Measurements from ENCODE around the gene MGP.

The MGP gene

DNA sequence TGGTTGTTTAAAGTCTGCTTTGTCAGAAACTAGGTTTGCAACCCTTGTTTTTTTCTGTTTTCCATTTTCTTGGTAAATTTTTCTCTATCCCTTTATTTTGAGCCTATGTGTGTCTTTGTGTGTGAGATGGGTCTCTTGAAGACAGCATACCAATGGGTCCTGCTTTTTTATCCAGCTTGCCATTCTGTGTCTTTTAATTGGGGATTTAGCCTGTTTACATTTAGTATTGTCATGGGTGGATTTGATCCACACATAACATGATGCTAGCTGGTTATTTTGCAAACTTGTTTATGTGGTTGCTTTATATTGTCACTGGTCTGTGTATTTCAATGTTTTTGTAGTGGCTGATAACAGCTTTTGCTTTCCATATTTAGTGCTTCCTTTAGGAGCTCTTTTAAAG, 25.2 kb downstream of the MGP start:
- no peaks in the 10 kb centered on the region for H3K36me3 ChIP-seq (ENCODE audit: insufficient read depth, insufficient read length, low read length)
- TF ChIP-seq SUZ12 (IDR thresholded peaks at IDR 0.05; ENCODE audit: extremely low read depth, insufficient read depth, insufficient read length) (no peak), ZNF274 (IDR thresholded peaks at IDR 0.05; ENCODE audit: low read depth, low read length) (no peak), YY1 (IDR thresholded peaks at IDR 0.05; ENCODE audit: insufficient read depth, insufficient read length) (no peak)
- H3K4me1 ChIP-seq (ENCODE audit: insufficient read depth, insufficient read length), result no peaks in the 10 kb centered on the region
- H3K9me3 ChIP-seq (ENCODE audit: insufficient read depth, low read length), result peaks cover 21% of the 10 kb centered on the region
- no peaks in the 10 kb centered on the region for H3K27me3 ChIP-seq (ENCODE audit: insufficient read depth, insufficient read length)
- DNase-seq (ENCODE audit: low read depth, low spot score), result no peak
- no peak overlapping the region for H3K9ac ChIP-seq (ENCODE audit: insufficient read length, low read depth)
- no peak overlapping the region for H3K4me3 ChIP-seq (ENCODE audit: insufficient read length, low read depth)

- no peaks in the 10 kb centered on the region for H3K4me1 ChIP-seq (ENCODE audit: insufficient read depth, insufficient read length)
- no peak for DNase-seq (ENCODE audit: low read depth, low spot score)
- no peak overlapping the region for H3K9ac ChIP-seq (ENCODE audit: insufficient read length, low read depth)
- H3K36me3 ChIP-seq (ENCODE audit: insufficient read depth, insufficient read length, low read length), result no peaks in the 10 kb centered on the region
- H3K4me3 ChIP-seq (ENCODE audit: insufficient read length, low read depth), result no peak overlapping the region
- no peak for TF ChIP-seq YY1 (IDR thresholded peaks at IDR 0.05; ENCODE audit: insufficient read depth, insufficient read length)
- TF ChIP-seq SUZ12 (IDR thresholded peaks at IDR 0.05; ENCODE audit: extremely low read depth, insufficient read depth, insufficient read length), result no peak
- no peak for TF ChIP-seq ZNF274 (IDR thresholded peaks at IDR 0.05; ENCODE audit: low read depth, low read length)
- H3K27me3 ChIP-seq (ENCODE audit: insufficient read depth, insufficient read length), result no peaks in the 10 kb centered on the region
- H3K9me3 ChIP-seq (ENCODE audit: insufficient read depth, low read length), result peaks cover 21% of the 10 kb centered on the region
Measured at GRCh38 chr12:14858513-14858912, 27.1 kb downstream of the MGP start.

DNA sequence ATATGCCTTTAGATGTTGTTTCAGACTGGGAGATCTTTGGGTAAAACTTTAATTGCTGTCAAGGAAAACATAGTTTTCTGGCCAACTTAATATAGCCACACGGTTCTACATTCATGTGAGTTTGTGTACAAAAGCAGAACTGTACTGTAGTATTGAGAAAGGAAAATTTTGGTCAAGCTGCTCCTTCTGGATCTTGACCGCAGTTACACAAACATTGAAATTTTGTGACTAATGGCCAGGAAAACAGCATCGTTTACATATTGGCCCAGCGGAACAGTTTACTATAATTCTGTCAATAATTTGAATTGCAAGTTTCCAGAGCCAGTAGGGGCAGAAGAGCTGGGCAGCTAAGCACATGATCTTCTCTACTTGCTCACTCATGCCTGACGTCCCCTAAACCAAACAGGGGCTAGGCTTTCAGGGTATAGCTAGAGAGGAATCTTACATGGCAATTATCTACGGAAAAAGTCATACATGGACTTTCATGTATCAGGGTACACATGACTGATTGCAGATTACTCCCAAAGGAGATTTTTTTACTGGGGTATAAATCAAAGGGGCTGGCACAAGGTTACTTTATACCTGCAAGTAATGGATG, 31.0 kb downstream of the MGP start:
- no peak overlapping the region for H3K9ac ChIP-seq (ENCODE audit: insufficient read length, low read depth)
- peaks cover 6% of the 10 kb centered on the region for H3K9me3 ChIP-seq (ENCODE audit: insufficient read depth, low read length)
- DNase-seq (ENCODE audit: low read depth, low spot score), result no peak
- TF ChIP-seq SUZ12 (IDR thresholded peaks at IDR 0.05; ENCODE audit: extremely low read depth, insufficient read depth, insufficient read length), result no peak
- TF ChIP-seq YY1 (IDR thresholded peaks at IDR 0.05; ENCODE audit: insufficient read depth, insufficient read length), result no peak
- TF ChIP-seq ZNF274 (IDR thresholded peaks at IDR 0.05; ENCODE audit: low read depth, low read length), result no peak
- H3K4me1 ChIP-seq (ENCODE audit: insufficient read depth, insufficient read length), result no peaks in the 10 kb centered on the region
- H3K27me3 ChIP-seq (ENCODE audit: insufficient read depth, insufficient read length), result no peaks in the 10 kb centered on the region
- H3K36me3 ChIP-seq (ENCODE audit: insufficient read depth, insufficient read length, low read length), result no peaks in the 10 kb centered on the region
- H3K4me3 ChIP-seq (ENCODE audit: insufficient read length, low read depth), result no peak overlapping the region

- no peak overlapping the region for H3K4me3 ChIP-seq (ENCODE audit: insufficient read length, low read depth)
- no peak overlapping the region for H3K9ac ChIP-seq (ENCODE audit: insufficient read length, low read depth)
- H3K9me3 ChIP-seq (ENCODE audit: insufficient read depth, low read length), result no peaks in the 10 kb centered on the region
- no peaks in the 10 kb centered on the region for H3K36me3 ChIP-seq (ENCODE audit: insufficient read depth, insufficient read length, low read length)
- H3K27me3 ChIP-seq (ENCODE audit: insufficient read depth, insufficient read length), result no peaks in the 10 kb centered on the region
- no peaks in the 10 kb centered on the region for H3K4me1 ChIP-seq (ENCODE audit: insufficient read depth, insufficient read length)
- TF ChIP-seq SUZ12 (IDR thresholded peaks at IDR 0.05; ENCODE audit: extremely low read depth, insufficient read depth, insufficient read length), result no peak
- TF ChIP-seq ZNF274 (IDR thresholded peaks at IDR 0.05; ENCODE audit: low read depth, low read length), result no peak
- TF ChIP-seq YY1 (IDR thresholded peaks at IDR 0.05; ENCODE audit: insufficient read depth, insufficient read length), result no peak
- no peak for DNase-seq (ENCODE audit: low read depth, low spot score)
Measured at GRCh38 chr12:14853961-14854360, 31.7 kb downstream of the MGP start.

DNA sequence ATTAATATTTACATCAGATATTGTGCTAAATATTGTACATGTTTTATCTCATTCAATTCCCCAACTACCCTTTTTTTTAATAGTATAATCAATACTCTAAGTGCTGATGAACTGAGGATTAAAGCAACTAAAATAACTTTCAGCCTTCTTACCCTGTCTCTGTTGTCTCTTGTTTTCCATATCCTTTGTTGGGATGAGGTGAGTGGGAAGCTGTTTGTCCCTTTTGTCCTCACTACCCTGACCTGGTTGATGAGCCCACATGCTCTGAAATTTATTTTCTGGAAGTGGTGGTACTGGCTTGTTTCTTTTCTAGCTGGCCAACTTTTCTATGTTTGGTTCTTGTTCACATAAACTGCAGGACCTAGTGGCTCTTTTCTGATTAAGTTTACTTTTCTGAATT, 32.8 kb downstream of the MGP start:
- H3K4me3 ChIP-seq (ENCODE audit: insufficient read length, low read depth), result no peak overlapping the region
- no peaks in the 10 kb centered on the region for H3K36me3 ChIP-seq (ENCODE audit: insufficient read depth, insufficient read length, low read length)
- no peaks in the 10 kb centered on the region for H3K9me3 ChIP-seq (ENCODE audit: insufficient read depth, low read length)
- no peaks in the 10 kb centered on the region for H3K27me3 ChIP-seq (ENCODE audit: insufficient read depth, insufficient read length)
- no peak for DNase-seq (ENCODE audit: low read depth, low spot score)
- no peaks in the 10 kb centered on the region for H3K4me1 ChIP-seq (ENCODE audit: insufficient read depth, insufficient read length)
- H3K9ac ChIP-seq (ENCODE audit: insufficient read length, low read depth), result no peak overlapping the region
- TF ChIP-seq YY1 (IDR thresholded peaks at IDR 0.05; ENCODE audit: insufficient read depth, insufficient read length) (no peak), SUZ12 (IDR thresholded peaks at IDR 0.05; ENCODE audit: extremely low read depth, insufficient read depth, insufficient read length) (no peak)

DNA sequence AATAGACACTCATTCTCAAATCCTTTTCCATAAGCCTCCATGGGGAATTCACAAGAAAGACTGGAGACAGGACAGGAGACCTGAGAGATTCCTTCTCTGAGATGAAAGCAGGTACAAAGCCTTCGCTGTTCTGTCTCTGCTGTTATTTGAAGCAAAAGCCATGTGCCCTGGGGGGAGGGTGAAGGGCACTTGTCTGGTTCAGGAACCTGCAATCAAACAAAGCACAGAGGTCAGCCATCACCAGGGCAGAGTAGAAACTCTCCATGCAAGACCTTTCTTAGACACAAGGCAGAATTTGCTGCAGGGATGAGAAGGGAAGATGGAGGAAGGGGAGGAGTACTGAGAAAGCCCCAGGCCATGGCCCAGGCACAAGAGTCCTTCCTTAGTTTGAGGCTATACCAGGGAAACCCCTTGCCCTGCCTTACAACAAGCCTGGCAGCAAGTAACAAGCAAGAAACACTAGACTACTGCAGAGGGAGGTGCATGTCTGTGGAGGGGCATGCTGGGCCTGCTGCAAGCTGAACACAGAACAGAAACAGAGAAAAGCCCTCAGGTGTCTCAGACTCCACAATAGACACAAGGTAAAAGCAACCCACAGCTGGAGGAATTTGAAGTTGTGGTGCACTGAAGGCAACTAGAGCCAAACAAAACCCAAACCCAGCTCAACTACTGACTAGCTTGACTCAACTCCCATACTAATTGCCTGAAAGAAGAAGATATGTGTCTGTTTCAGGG, 34.6 kb downstream of the MGP start:
- no peak for TF ChIP-seq SUZ12 (IDR thresholded peaks at IDR 0.05; ENCODE audit: extremely low read depth, insufficient read depth, insufficient read length)
- no peak for TF ChIP-seq YY1 (IDR thresholded peaks at IDR 0.05; ENCODE audit: insufficient read depth, insufficient read length)
- no peak for TF ChIP-seq ZNF274 (IDR thresholded peaks at IDR 0.05; ENCODE audit: low read depth, low read length)
- no peaks in the 10 kb centered on the region for H3K4me1 ChIP-seq (ENCODE audit: insufficient read depth, insufficient read length)
- H3K27me3 ChIP-seq (ENCODE audit: insufficient read depth, insufficient read length), result no peaks in the 10 kb centered on the region
- no peaks in the 10 kb centered on the region for H3K36me3 ChIP-seq (ENCODE audit: insufficient read depth, insufficient read length, low read length)
- H3K9me3 ChIP-seq (ENCODE audit: insufficient read depth, low read length), result no peaks in the 10 kb centered on the region
- H3K9ac ChIP-seq (ENCODE audit: insufficient read length, low read depth), result no peak overlapping the region
- DNase-seq (ENCODE audit: low read depth, low spot score), result no peak
- H3K4me3 ChIP-seq (ENCODE audit: insufficient read length, low read depth), result no peak overlapping the region

DNA sequence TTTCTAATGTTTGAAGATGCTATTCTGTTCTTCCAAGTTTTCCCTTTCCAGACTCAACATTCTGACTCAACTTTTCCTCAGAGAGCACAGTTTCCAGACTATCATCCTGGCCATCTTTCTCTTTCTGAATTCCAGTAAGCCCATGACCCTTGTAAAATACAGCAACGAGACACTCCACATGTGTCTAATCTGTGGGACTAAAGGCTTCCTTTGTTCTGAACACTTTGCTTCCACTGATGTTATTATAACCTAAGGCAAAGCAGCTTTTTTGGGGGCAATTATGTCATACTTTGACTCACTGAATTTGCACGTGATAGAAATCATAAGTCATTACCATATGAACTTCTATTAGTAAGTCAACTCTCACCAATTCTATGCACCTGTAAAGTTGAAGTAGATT, 36.0 kb downstream of the MGP start:
- H3K9ac ChIP-seq (ENCODE audit: insufficient read length, low read depth), result no peak overlapping the region
- no peaks in the 10 kb centered on the region for H3K27me3 ChIP-seq (ENCODE audit: insufficient read depth, insufficient read length)
- no peaks in the 10 kb centered on the region for H3K4me1 ChIP-seq (ENCODE audit: insufficient read depth, insufficient read length)
- H3K9me3 ChIP-seq (ENCODE audit: insufficient read depth, low read length), result no peaks in the 10 kb centered on the region
- TF ChIP-seq YY1 (IDR thresholded peaks at IDR 0.05; ENCODE audit: insufficient read depth, insufficient read length) (no peak), ZNF274 (IDR thresholded peaks at IDR 0.05; ENCODE audit: low read depth, low read length) (no peak), SUZ12 (IDR thresholded peaks at IDR 0.05; ENCODE audit: extremely low read depth, insufficient read depth, insufficient read length) (no peak)
- no peak overlapping the region for H3K4me3 ChIP-seq (ENCODE audit: insufficient read length, low read depth)
- no peaks in the 10 kb centered on the region for H3K36me3 ChIP-seq (ENCODE audit: insufficient read depth, insufficient read length, low read length)
- no peak for DNase-seq (ENCODE audit: low read depth, low spot score)
